GM18870 (cell line): ENCODE data around the gene WWOX.

Experiments used
- ATAC-seq: cut with Tn5 transposase; IDR thresholded peaks from one replicate; pipeline ENCODE4 v1.9.1; 2021; ENCODE audit warnings: moderate library complexity; ENCODE audit not compliant: unreplicated experiment

WWOX gene

GRCh38 chr16:78552106-78552675 is 452.7 kb downstream of the WWOX start:
- no peak for ATAC-seq

GRCh38 chr16:78552716-78553115 is 453.3 kb downstream of the WWOX start:
- no peak for ATAC-seq

- no peak for ATAC-seq
Observed at GRCh38 chr16:78553268-78554039, 454.0 kb downstream of the WWOX start.

- no peak for ATAC-seq
Observed at GRCh38 chr16:78556421-78556820, 457.0 kb downstream of the WWOX start.

- ATAC-seq = no peak
Observed at GRCh38 chr16:78560997-78561396, 461.5 kb downstream of the WWOX start.

GRCh38 chr16:78562111-78562510 is 462.7 kb downstream of the WWOX start:
- no peak for ATAC-seq

- no peak for ATAC-seq
Observed at GRCh38 chr16:78562650-78563049, 463.2 kb downstream of the WWOX start.

- ATAC-seq = no peak
Observed at GRCh38 chr16:78563905-78564304, 464.5 kb downstream of the WWOX start.

- no peak for ATAC-seq
Observed at GRCh38 chr16:78566397-78567073, 467.1 kb downstream of the WWOX start.

- ATAC-seq = no peak
Observed at GRCh38 chr16:78570399-78571141, 471.1 kb downstream of the WWOX start.

- ATAC-seq = no peak
Observed at GRCh38 chr16:78571434-78571833, 472.0 kb downstream of the WWOX start.

- ATAC-seq = no peak
Observed at GRCh38 chr16:78571898-78572358, 472.5 kb downstream of the WWOX start.

GRCh38 chr16:78574571-78574970 is 475.1 kb downstream of the WWOX start:
- ATAC-seq = peak; percentile 76

GRCh38 chr16:78576941-78577340 is 477.5 kb downstream of the WWOX start:
- no peak for ATAC-seq

GRCh38 chr16:78577630-78578029 is 478.2 kb downstream of the WWOX start:
- no peak for ATAC-seq

GRCh38 chr16:78579020-78579419 is 479.6 kb downstream of the WWOX start:
- ATAC-seq = no peak

GRCh38 chr16:78583441-78583840 is 484.0 kb downstream of the WWOX start:
- no peak for ATAC-seq

- no peak for ATAC-seq
Observed at GRCh38 chr16:78584213-78584860, 484.9 kb downstream of the WWOX start.

- ATAC-seq = no peak
Observed at GRCh38 chr16:78584991-78585390, 485.5 kb downstream of the WWOX start.

- no peak for ATAC-seq
Observed at GRCh38 chr16:78589331-78589730, 489.9 kb downstream of the WWOX start.

GRCh38 chr16:78591682-78592103 is 492.2 kb downstream of the WWOX start:
- no peak for ATAC-seq
